ENCODE data around the gene ANO6. TPM values are rescaled to one million over a fixed set of nuclear protein-coding genes. Genes with fewer than 3 reads are reported as not detected.
A peak's percentile ranks its signal among the peaks of the same experiment; 100 is the strongest.

Gene ANO6
- total and polyA plus RNA-seq, 4 donors: 8.7 to 102 (median 40.5) TPM

DNA sequence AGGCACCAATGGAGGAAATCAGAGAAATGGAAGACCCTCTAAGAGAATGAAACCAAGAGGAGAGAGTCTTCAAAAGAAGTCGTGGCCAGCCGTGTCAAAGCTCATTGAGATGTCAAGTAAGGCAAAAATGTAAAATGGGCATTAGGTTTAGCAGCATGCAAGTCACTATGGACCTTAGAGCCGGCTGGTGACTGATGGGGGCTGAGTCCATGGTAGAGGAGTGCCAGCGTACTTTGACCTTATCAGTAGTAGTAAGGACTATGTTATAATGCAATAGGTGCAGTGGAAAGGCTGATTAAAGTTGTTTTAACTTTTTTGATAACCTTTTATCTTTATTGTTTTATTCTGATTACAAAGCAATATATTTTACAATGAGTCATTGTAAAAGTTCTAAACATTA, 66.5 kb downstream of the ANO6 start:
- H3K27me3 ChIP-seq (ENCODE audit: control insufficient read depth in 3 of 3, insufficient read depth in 3 of 3, low read length in 2 of 3): no peaks in the 10 kb centered on the region
- no peaks in the 10 kb centered on the region for H3K9me3 ChIP-seq (ENCODE audit: control insufficient read depth in 4 of 4, insufficient read depth in 3 of 4, low read length in 3 of 4)
- peaks cover 1 to 7% (median 3%) of the 10 kb centered on the region in 4 donors for H3K36me3 ChIP-seq (ENCODE audit: control insufficient read depth in 4 of 4, insufficient read depth in 4 of 4, low read length in 4 of 4)
- TF ChIP-seq, protein P1, sequence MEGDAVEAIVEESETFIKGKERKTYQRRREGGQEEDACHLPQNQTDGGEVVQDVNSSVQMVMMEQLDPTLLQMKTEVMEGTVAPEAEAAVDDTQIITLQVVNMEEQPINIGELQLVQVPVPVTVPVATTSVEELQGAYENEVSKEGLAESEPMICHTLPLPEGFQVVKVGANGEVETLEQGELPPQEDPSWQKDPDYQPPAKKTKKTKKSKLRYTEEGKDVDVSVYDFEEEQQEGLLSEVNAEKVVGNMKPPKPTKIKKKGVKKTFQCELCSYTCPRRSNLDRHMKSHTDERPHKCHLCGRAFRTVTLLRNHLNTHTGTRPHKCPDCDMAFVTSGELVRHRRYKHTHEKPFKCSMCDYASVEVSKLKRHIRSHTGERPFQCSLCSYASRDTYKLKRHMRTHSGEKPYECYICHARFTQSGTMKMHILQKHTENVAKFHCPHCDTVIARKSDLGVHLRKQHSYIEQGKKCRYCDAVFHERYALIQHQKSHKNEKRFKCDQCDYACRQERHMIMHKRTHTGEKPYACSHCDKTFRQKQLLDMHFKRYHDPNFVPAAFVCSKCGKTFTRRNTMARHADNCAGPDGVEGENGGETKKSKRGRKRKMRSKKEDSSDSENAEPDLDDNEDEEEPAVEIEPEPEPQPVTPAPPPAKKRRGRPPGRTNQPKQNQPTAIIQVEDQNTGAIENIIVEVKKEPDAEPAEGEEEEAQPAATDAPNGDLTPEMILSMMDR (IDR thresholded peaks at IDR 0.05; ENCODE audit: control extremely low read depth, extremely low read depth): no peak
- no peak overlapping the region for H3K27ac ChIP-seq (ENCODE audit: low read depth in 1 of 2, low read length in 1 of 2)
- H3K9ac ChIP-seq (ENCODE audit: insufficient read depth in 1 of 2, low read length in 2 of 2): no peak overlapping the region
- DNase-seq: no peak
- H3K4me3 ChIP-seq: no peak overlapping the region
- ATAC-seq (ENCODE audit: insufficient read depth, low FRiP score): no peak
- WGBS, 2 donors: 97 to 99% methylated on average over 4 of the region's 4 CpGs
- H3K4me1 ChIP-seq (ENCODE audit: control insufficient read depth in 5 of 5, insufficient read depth in 5 of 5, low read length in 5 of 5): peaks cover 3 to 24% (median 9%) of the 10 kb centered on the region in 5 donors

DNA sequence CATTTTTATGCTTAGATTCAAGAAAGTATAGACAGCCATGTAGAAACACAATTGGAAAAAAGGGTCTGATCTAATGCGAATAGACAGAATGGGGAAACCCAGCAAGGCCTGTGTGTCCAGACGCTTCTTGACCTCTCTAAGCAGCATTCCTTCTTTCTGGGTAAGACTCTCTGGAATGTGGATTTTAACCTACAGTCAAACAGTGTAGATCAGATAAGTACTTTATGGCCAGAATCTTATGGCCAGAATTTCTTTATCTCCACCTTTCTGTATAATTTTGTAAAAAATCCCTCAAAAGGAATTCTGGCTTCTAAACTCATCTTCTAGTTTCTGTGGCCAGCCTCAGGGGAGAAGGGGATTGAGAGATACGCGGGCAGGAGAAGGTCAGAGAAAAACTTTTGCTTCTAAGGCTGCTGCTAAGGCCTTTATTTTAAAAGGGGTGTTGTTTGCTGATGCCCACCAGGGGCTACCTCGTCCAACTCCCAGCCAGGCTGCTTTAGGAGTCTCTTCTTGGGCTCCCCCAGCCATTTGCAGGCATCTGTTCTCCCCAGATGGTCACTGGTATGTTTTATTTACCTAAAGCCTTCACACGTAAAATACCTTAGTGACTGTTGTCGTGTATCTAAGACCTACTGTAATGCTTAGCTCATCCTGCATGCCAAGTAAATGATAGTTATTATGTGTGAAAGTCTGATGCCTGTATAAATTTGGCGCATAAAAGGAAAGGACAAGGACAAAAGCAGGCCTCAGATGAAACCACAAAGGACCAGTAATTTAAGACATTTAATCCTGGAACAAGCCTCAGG, 68.4 kb downstream of the ANO6 start:
- Histone ChIP-seq H3K4me3 (no peak overlapping the region), H3K4me1 (ENCODE audit: control insufficient read depth in 5 of 5, insufficient read depth in 5 of 5, low read length in 5 of 5) (peaks cover 3 to 21% (median 9%) of the 10 kb centered on the region in 5 donors), H3K36me3 (ENCODE audit: control insufficient read depth in 4 of 4, insufficient read depth in 4 of 4, low read length in 4 of 4) (peaks cover 1 to 7% (median 3%) of the 10 kb centered on the region in 4 donors), H3K27ac (ENCODE audit: low read depth in 1 of 2, low read length in 1 of 2) (no peak overlapping the region), H3K27me3 (ENCODE audit: control insufficient read depth in 3 of 3, insufficient read depth in 3 of 3, low read length in 2 of 3) (no peaks in the 10 kb centered on the region), H3K9ac (ENCODE audit: insufficient read depth in 1 of 2, low read length in 2 of 2) (no peak overlapping the region), H3K9me3 (ENCODE audit: control insufficient read depth in 4 of 4, insufficient read depth in 3 of 4, low read length in 3 of 4) (no peaks in the 10 kb centered on the region)
- TF ChIP-seq, protein P1 (IDR thresholded peaks at IDR 0.05; ENCODE audit: control extremely low read depth, extremely low read depth): no peak
- ATAC-seq (ENCODE audit: insufficient read depth, low FRiP score): peak; percentile 70
- DNase-seq: peak in 1 of 3 donors; percentile 22
- WGBS, 2 donors: 64 to 79% methylated on average over 8 of the region's 8 CpGs

DNA sequence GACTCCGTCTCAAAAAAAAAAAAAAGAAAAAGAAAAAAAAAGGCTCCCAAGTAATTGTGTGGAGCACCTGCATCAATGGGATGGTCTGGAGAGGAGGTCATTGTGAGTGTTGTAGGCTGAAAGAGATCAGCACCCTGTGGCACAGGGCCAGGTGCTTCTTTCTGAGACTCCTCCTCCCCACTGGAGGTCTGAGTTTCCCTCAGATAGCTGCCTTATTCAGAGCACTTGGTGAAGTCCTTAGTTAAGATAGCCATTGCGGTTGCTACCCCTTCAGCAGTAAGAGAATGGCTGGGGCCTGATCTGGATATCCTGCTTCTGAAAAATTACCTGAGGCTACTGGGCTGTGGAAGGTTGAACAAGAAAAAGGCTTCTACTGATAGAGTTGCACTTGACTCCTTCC, 69.8 kb downstream of the ANO6 start:
- no peaks in the 10 kb centered on the region for H3K9me3 ChIP-seq (ENCODE audit: control insufficient read depth in 4 of 4, insufficient read depth in 3 of 4, low read length in 3 of 4)
- no peak overlapping the region for H3K4me3 ChIP-seq
- TF ChIP-seq, protein P1 (IDR thresholded peaks at IDR 0.05; ENCODE audit: control extremely low read depth, extremely low read depth): no peak
- H3K4me1 ChIP-seq (ENCODE audit: control insufficient read depth in 5 of 5, insufficient read depth in 5 of 5, low read length in 5 of 5): peaks cover 0 to 14% (median 9%) of the 10 kb centered on the region in 5 donors
- peak overlapping the region in 1 of 2 donors; percentile 5 for H3K27ac ChIP-seq (ENCODE audit: low read depth in 1 of 2, low read length in 1 of 2)
- DNase-seq (no peak), ATAC-seq (ENCODE audit: insufficient read depth, low FRiP score) (no peak)
- no peaks in the 10 kb centered on the region for H3K27me3 ChIP-seq (ENCODE audit: control insufficient read depth in 3 of 3, insufficient read depth in 3 of 3, low read length in 2 of 3)
- WGBS, 2 donors: 78 to 94% methylated on average over 2 of the region's 2 CpGs
- no peak overlapping the region for H3K9ac ChIP-seq (ENCODE audit: insufficient read depth in 1 of 2, low read length in 2 of 2)
- peaks cover 1 to 7% (median 3%) of the 10 kb centered on the region in 4 donors for H3K36me3 ChIP-seq (ENCODE audit: control insufficient read depth in 4 of 4, insufficient read depth in 4 of 4, low read length in 4 of 4)
